Islet precursor cell (in vitro differentiated cells): Measurements from ENCODE around the gene NFE2.
"Not testable (repeated sequence)": the region's sequence is repeated elsewhere in the genome, so short reads cannot be mapped to it uniquely, and the experiment has no call there.

ENCODE experiments used
- DNase-seq: peaks from one replicate; pipeline ENCODE4 v3.0.0-alpha.2; 2018

NFE2 gene

GRCh38 chr12:54306925-54307741, 6.3 kb upstream of the NFE2 start:
- DNase-seq = peak; percentile 58

GRCh38 chr12:54304187-54304810, 3.5 kb upstream of the NFE2 start:
- DNase-seq = peak; percentile 88

- DNase-seq = no peak
Measured at GRCh38 chr12:54303640-54304039, 2.8 kb upstream of the NFE2 start.

GRCh38 chr12:54301428-54302048, 723 bp upstream of the NFE2 start:
- peak; percentile 84 for DNase-seq

- peak; percentile 65 for DNase-seq
Measured at GRCh38 chr12:54300225-54300731, 537 bp downstream of the NFE2 start.

GRCh38 chr12:54299515-54300224, 1.1 kb downstream of the NFE2 start:
- DNase-seq = peak; percentile 50

GRCh38 chr12:54298904-54299303, 1.9 kb downstream of the NFE2 start:
- no peak for DNase-seq

- no peak for DNase-seq
Measured at GRCh38 chr12:54296393-54297099, 4.3 kb downstream of the NFE2 start.

GRCh38 chr12:54294953-54295566, 5.8 kb downstream of the NFE2 start:
- peak; percentile 57 for DNase-seq

- DNase-seq = peak; percentile 83
Measured at GRCh38 chr12:54294152-54294952, 6.5 kb downstream of the NFE2 start.

- no peak for DNase-seq
Measured at GRCh38 chr12:54292931-54293241, 7.9 kb downstream of the NFE2 start.

- DNase-seq = peak; percentile 60
Measured at GRCh38 chr12:54292083-54292930, 8.5 kb downstream of the NFE2 start.

- no peak for DNase-seq
Measured at GRCh38 chr12:54287261-54288157, 13.3 kb downstream of the NFE2 start.

GRCh38 chr12:54286042-54287030, 14.5 kb downstream of the NFE2 start:
- DNase-seq = peak; percentile 72

GRCh38 chr12:54285150-54286041, 15.4 kb downstream of the NFE2 start:
- no peak for DNase-seq

- not testable (repeated sequence) for DNase-seq
Measured at GRCh38 chr12:54284070-54284780, 16.6 kb downstream of the NFE2 start.
